Ascending aorta (tissue), 2 donors: ENCODE data around the gene GC. TPM values are rescaled to one million over a fixed set of nuclear protein-coding genes. Genes with fewer than 3 reads are reported as not detected.

ENCODE experiments used
- DNase-seq, 2 donors: peaks; one replicate each; pipeline ENCODE4 v3.0.0-alpha.2; 2019; ENCODE audit warnings: low spot score in 2 of 2
- H3K27ac ChIP-seq, 2 donors: fragments of 200-600 bp; sonication (generic); one replicate each; pipeline ENCODE4 v1.5.1; 2016 to 2017; ENCODE audit warnings: mild to moderate bottlenecking in 1 of 2
- H3K27me3 ChIP-seq: fragments of 200-600 bp; sonication (generic); one replicate; pipeline ENCODE4 v1.5.1; 2017
- H3K36me3 ChIP-seq, 2 donors: fragments of 200-600 bp; sonication (generic); one replicate each; pipeline ENCODE4 v1.5.1; 2016
- H3K4me1 ChIP-seq, 2 donors: fragments of 200-600 bp; sonication (generic); one replicate each; pipeline ENCODE4 v1.5.1; 2016 to 2017; ENCODE audit warnings: mild to moderate bottlenecking in 1 of 2
- H3K4me3 ChIP-seq, 2 donors: fragments of 200-600 bp; sonication (generic); one replicate each; pipeline ENCODE4 v1.5.1; 2016 to 2017; ENCODE audit warnings: mild to moderate bottlenecking in 1 of 2
- H3K9me3 ChIP-seq, 2 donors: fragments of 200-600 bp; sonication (generic); one replicate each; pipeline ENCODE4 v1.5.1; 2016
- intact Hi-C: fragments of 100-400 bp; cut with DNase I; formaldehyde crosslinking; loops from one replicate; pipeline ENCODE4 v1.15.1; 2023
- total RNA-seq: library from RNA; depleted of rRNA; stranded (reverse); fragments of >200 nt; gene quantifications from one replicate; pipeline ENCODE4 v1.1.0, GENCODE V29; 2016
- TF ChIP-seq, protein P1 (sequence below), 3 experiments: fragments of 200-600 bp in 2 of 3; fragments of 450-650 bp in 1 of 3; sonication (generic) in 2 of 3; IDR thresholded peaks; one replicate each; pipeline ENCODE4 v1.5.1; 2016 to 2019; ENCODE audit warnings: antibody characterized with exemption in 3 of 3, mild to moderate bottlenecking in 1 of 3, moderate library complexity in 1 of 3

GC gene
- total RNA-seq, 1 donor from 2014 or later, result 30.0 TPM

DNA sequence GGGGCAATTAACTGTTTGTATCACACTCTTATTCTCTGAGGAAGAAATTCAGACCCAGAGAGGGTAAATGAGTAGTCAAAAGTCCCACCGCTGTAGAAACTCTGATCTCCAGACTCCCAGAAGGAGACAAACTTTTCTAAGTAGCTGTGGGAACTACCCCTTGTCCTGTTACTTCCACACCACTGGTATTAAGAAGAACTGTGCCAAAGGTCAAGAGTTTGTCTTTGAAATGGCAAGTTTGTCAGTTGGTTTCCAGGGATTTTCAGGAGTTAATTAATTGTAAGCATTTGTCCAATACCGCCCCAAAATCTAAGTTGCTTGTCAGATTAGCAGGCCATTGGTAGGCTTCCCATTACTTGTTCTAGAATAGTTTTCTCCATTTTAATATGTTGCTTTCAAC, 85.7 kb downstream of the GC start:
- Histone ChIP-seq H3K9me3 (no peaks in the 10 kb centered on the region), H3K27ac (no peak overlapping the region), H3K4me3 (no peak overlapping the region), H3K36me3 (no peaks in the 10 kb centered on the region), H3K4me1 (no peaks in the 10 kb centered on the region), H3K27me3 (no peaks in the 10 kb centered on the region)
- no peak for DNase-seq
- intact Hi-C loops, result no loop called here
- TF ChIP-seq, protein P1, sequence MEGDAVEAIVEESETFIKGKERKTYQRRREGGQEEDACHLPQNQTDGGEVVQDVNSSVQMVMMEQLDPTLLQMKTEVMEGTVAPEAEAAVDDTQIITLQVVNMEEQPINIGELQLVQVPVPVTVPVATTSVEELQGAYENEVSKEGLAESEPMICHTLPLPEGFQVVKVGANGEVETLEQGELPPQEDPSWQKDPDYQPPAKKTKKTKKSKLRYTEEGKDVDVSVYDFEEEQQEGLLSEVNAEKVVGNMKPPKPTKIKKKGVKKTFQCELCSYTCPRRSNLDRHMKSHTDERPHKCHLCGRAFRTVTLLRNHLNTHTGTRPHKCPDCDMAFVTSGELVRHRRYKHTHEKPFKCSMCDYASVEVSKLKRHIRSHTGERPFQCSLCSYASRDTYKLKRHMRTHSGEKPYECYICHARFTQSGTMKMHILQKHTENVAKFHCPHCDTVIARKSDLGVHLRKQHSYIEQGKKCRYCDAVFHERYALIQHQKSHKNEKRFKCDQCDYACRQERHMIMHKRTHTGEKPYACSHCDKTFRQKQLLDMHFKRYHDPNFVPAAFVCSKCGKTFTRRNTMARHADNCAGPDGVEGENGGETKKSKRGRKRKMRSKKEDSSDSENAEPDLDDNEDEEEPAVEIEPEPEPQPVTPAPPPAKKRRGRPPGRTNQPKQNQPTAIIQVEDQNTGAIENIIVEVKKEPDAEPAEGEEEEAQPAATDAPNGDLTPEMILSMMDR (IDR thresholded peaks at IDR 0.05), result no peak

DNA sequence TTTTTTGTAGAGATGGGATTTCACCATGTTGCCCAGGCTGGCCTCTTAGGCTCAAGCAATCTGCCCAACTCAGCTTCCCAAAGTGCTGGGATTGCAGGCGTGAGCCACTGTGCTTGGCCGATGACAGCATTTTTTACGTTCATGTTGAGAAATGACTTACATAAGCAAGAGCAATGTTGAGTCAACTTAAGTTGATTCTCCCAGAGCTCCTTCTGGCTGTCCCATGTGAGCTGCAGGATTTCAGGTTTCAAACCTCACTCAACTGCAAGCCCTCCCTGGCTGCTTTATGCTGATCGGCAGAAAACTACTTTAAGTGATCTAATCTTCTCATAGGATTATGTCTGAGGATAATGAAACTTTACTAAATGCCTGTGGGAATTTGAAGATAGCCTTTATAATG, 86.8 kb downstream of the GC start:
- no peak overlapping the region for H3K27ac ChIP-seq
- no peak overlapping the region for H3K4me3 ChIP-seq
- H3K36me3 ChIP-seq, result no peaks in the 10 kb centered on the region
- TF ChIP-seq, protein P1 (IDR thresholded peaks at IDR 0.05), result no peak
- no peaks in the 10 kb centered on the region for H3K27me3 ChIP-seq
- intact Hi-C loops, result no loop called here
- H3K4me1 ChIP-seq, result no peaks in the 10 kb centered on the region
- no peaks in the 10 kb centered on the region for H3K9me3 ChIP-seq
- no peak for DNase-seq

DNA sequence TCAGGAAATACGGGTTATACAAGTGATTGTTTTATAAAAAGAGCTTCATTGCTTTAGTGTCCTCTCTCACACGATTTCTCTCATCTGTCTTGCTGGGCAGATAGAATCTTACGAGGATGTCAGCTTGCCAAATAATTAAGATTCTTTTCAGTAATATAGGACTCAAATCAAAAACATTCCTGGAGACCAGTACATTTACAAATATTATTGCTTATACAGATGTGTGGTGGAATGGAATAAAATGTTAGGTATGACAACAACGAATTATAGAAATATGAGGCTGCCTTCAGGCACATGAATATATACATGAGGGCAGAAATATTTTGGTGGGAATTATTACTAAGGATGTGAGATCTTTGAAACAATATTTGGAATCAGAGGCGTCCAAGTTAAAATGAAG, 88.9 kb downstream of the GC start:
- Histone ChIP-seq H3K36me3 (no peaks in the 10 kb centered on the region), H3K4me3 (no peak overlapping the region), H3K9me3 (no peaks in the 10 kb centered on the region), H3K27ac (no peak overlapping the region), H3K4me1 (no peaks in the 10 kb centered on the region), H3K27me3 (no peaks in the 10 kb centered on the region)
- DNase-seq, result no peak
- intact Hi-C loops, result no loop called here
- TF ChIP-seq, protein P1 (IDR thresholded peaks at IDR 0.05), result no peak

DNA sequence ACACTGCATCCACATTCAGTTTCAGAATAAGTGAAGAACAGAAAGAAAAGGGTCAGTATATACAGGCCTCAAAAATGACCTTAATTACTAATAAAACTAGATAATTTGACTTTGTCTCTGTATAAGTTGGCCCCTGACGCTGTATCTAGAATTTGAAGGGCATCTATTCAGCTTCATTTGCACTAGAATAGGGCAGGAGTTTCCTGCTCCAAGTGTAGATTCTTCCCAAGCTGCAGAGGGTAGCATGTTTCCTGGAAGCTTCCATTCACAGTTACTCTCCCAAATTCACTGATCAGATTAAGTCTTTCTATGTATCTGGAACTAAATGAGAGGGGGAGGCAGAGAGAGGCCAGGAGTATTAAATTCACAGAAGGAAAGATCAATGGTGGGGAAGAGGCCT, 90.9 kb downstream of the GC start:
- no peak for DNase-seq
- Histone ChIP-seq H3K27ac (no peak overlapping the region), H3K4me3 (no peak overlapping the region), H3K27me3 (no peaks in the 10 kb centered on the region), H3K36me3 (no peaks in the 10 kb centered on the region), H3K4me1 (no peaks in the 10 kb centered on the region), H3K9me3 (no peaks in the 10 kb centered on the region)
- TF ChIP-seq, protein P1 (IDR thresholded peaks at IDR 0.05), result no peak
- intact Hi-C loops, result no loop called here

DNA sequence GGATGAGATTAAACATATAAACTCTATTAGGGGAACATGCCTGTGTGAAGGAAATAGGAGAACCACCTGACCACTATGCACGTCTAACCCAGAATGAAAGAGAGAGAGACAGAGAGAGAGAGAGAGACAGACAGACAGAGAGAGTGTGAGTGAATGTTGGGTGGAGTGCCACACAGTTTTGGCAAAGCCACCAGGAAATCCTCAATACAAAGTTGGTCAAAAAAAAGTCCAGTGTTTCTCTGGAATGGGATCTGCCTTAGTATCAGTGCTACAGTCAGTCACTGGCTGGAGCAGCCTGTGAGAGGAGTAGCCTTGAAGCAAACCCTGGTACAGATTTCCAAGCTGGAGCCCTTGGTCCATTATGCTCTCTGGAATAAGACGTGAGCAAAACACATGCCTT, 91.7 kb downstream of the GC start:
- intact Hi-C loops, result no loop called here
- DNase-seq, result no peak
- Histone ChIP-seq H3K4me1 (peaks cover 0 to 2% of the 10 kb centered on the region in 2 donors), H3K27ac (no peak overlapping the region), H3K27me3 (no peaks in the 10 kb centered on the region), H3K9me3 (no peaks in the 10 kb centered on the region), H3K36me3 (no peaks in the 10 kb centered on the region), H3K4me3 (no peak overlapping the region)
- TF ChIP-seq, protein P1 (IDR thresholded peaks at IDR 0.05), result no peak

Other genes with a start within 250 kb of the GC start
- not detected for gene NPFFR2, start 247.9 kb upstream of the GC start, total RNA-seq